Natural killer cell (primary cell): ENCODE results near the gene MIER1. TPM values are rescaled to one million over a fixed set of nuclear protein-coding genes. Genes with fewer than 3 reads are reported as not detected.
"Not testable (repeated sequence)": the region's sequence is repeated elsewhere in the genome, so short reads cannot be mapped to it uniquely, and the experiment has no call there.

Source experiments
- ATAC-seq, 3 donors: fragments of 150-1000 bp in 2 of 3; fragments of 200-7000 bp in 1 of 3; cut with Tn5 transposase; 1 replicate in 1 of 3; 2 replicates in 2 of 3; pipeline ENCODE4 v1.10.0; 2021; ENCODE audit warnings: mild to moderate bottlenecking in 2 of 3, moderate library complexity in 2 of 3
- DNase-seq, 2 donors: peaks; one replicate each; pipeline versions ENCODE4 v3.0.0 to v3.0.0-alpha.2; 2013 to 2021; ENCODE audit warnings: mixed read lengths in 1 of 2
- H3K27ac ChIP-seq: one replicate; pipeline ENCODE4 v1.5.1; 2013; ENCODE audit warnings: mild to moderate bottlenecking, low read length
- H3K27me3 ChIP-seq: one replicate; pipeline ENCODE4 v1.6.1; 2013; ENCODE audit warnings: low read length; ENCODE audit not compliant: control insufficient read depth, insufficient read depth
- H3K36me3 ChIP-seq: one replicate; pipeline ENCODE4 v1.6.1; 2013; ENCODE audit warnings: low read length; ENCODE audit not compliant: control insufficient read depth, insufficient read depth
- H3K4me1 ChIP-seq: one replicate; pipeline ENCODE4 v1.6.1; 2013; ENCODE audit warnings: low read length; ENCODE audit not compliant: control insufficient read depth, insufficient read depth
- H3K4me3 ChIP-seq: one replicate; pipeline ENCODE4 v1.5.1; 2013; ENCODE audit warnings: low read length
- H3K9me3 ChIP-seq: one replicate; pipeline ENCODE4 v1.6.1; 2013; ENCODE audit warnings: low read length; ENCODE audit not compliant: control insufficient read depth, insufficient read depth
- H3K27ac Mint-ChIP-seq, 2 donors: one replicate each; pipeline ENCODE4 v1.8.0; 2022; ENCODE audit warnings: mild to moderate bottlenecking in 2 of 2, mixed read lengths in 2 of 2, moderate library complexity in 1 of 2
- H3K27me3 Mint-ChIP-seq, 2 donors: one replicate each; pipeline ENCODE4 v1.8.0; 2022; ENCODE audit warnings: low read depth in 2 of 2, mixed read lengths in 2 of 2
- H3K36me3 Mint-ChIP-seq: one replicate; pipeline ENCODE4 v1.8.0; 2022; ENCODE audit warnings: mixed read lengths
- H3K4me1 Mint-ChIP-seq, 2 donors: one replicate each; pipeline ENCODE4 v1.8.0; 2022; ENCODE audit warnings: mixed read lengths in 2 of 2
- H3K4me3 Mint-ChIP-seq: one replicate; pipeline ENCODE4 v1.8.0; 2022; ENCODE audit warnings: mild to moderate bottlenecking, moderate library complexity, mixed read lengths
- H3K9me3 Mint-ChIP-seq, 2 donors: one replicate each; pipeline ENCODE4 v1.8.0; 2022; ENCODE audit warnings: mixed read lengths in 2 of 2
- CTCF ChIP-seq: fragments of 200-600 bp; IDR thresholded peaks from one replicate; pipeline ENCODE4 v1.8.0; 2022; ENCODE audit warnings: antibody characterized with exemption
- WGBS: methylation state at CpG from one replicate; pipeline ENCODE4 v1.1.7; 2013; ENCODE audit warnings: missing lambda C conversion rate; ENCODE audit not compliant: insufficient coverage; 5-methylcytosine and 5-hydroxymethylcytosine counted together
- intact Hi-C: fragments of 100-400 bp; cut with micrococcal nuclease; formaldehyde crosslinking; loops from one replicate; pipeline ENCODE4 v1.14.2; 2022
- total RNA-seq, 4 donors: library from RNA; stranded (reverse); fragments of 120-200 nt in 1 of 4; gene quantifications; one replicate each; pipeline versions ENCODE4 v1.2.3 to v1.2.4, GENCODE V29; 2013 to 2022

The MIER1 gene
- total RNA-seq, 3 donors from 2014 or later (not counting 1 experiment from before 2014, with no cell fraction given), result 87.9 to 94.3 (median 93.2) TPM

GRCh38 chr1:66947267-66947666 lies 22.5 kb downstream of the MIER1 start:
- Mint-ChIP-seq H3K36me3 (peaks cover 23% of the 10 kb centered on the region), H3K27me3 (no peaks in the 10 kb centered on the region), H3K9me3 (no peaks in the 10 kb centered on the region), H3K4me1 (peaks cover 49 to 50% of the 10 kb centered on the region in 2 donors), H3K27ac (peak overlapping the region; percentile 4 to 36), H3K4me3 (no peak overlapping the region)
- Histone ChIP-seq H3K4me3 (no peak overlapping the region), H3K9me3 (no peaks in the 10 kb centered on the region), H3K27ac (no peak overlapping the region), H3K36me3 (peaks cover 59% of the 10 kb centered on the region), H3K27me3 (no peaks in the 10 kb centered on the region), H3K4me1 (no peaks in the 10 kb centered on the region)
- no peak for TF ChIP-seq CTCF
- DNase-seq (no peak), ATAC-seq (no peak)
- WGBS, result 90% methylated on average over 1 of the region's 1 CpG
- intact Hi-C loops, result no loop called here

- no peaks in the 10 kb centered on the region for H3K27me3 Mint-ChIP-seq
- peaks cover 48 to 60% of the 10 kb centered on the region in 2 donors for H3K4me1 Mint-ChIP-seq
- Histone ChIP-seq H3K36me3 (peaks cover 69% of the 10 kb centered on the region), H3K9me3 (no peaks in the 10 kb centered on the region), H3K4me3 (no peak overlapping the region), H3K4me1 (no peaks in the 10 kb centered on the region), H3K27ac (no peak overlapping the region), H3K27me3 (no peaks in the 10 kb centered on the region)
- intact Hi-C loops, result no loop called here
- H3K27ac Mint-ChIP-seq, result peak overlapping the region in 1 of 2 donors; percentile 41
- DNase-seq, result no peak
- peaks cover 23% of the 10 kb centered on the region for H3K36me3 Mint-ChIP-seq
- no peak for ATAC-seq
- TF ChIP-seq CTCF, result no peak
- WGBS, result 97% methylated on average over 6 of the region's 6 CpGs
- no peaks in the 10 kb centered on the region for H3K9me3 Mint-ChIP-seq
- no peak overlapping the region for H3K4me3 Mint-ChIP-seq
Measured at GRCh38 chr1:66951513-66951912, 26.7 kb downstream of the MIER1 start.

GRCh38 chr1:66954208-66954607 lies 29.4 kb downstream of the MIER1 start:
- H3K4me1 ChIP-seq, result no peaks in the 10 kb centered on the region
- peaks cover 10% of the 10 kb centered on the region for H3K36me3 Mint-ChIP-seq
- H3K4me3 Mint-ChIP-seq, result no peak overlapping the region
- peaks cover 62% of the 10 kb centered on the region for H3K36me3 ChIP-seq
- intact Hi-C loops, result no loop called here
- peaks cover 39 to 45% of the 10 kb centered on the region in 2 donors for H3K4me1 Mint-ChIP-seq
- H3K9me3 Mint-ChIP-seq, result no peaks in the 10 kb centered on the region
- H3K27ac Mint-ChIP-seq, result peak overlapping the region; percentile 41 to 50
- H3K4me3 ChIP-seq, result no peak overlapping the region
- DNase-seq (no peak), ATAC-seq (no peak)
- TF ChIP-seq CTCF, result no peak
- H3K27me3 ChIP-seq, result no peaks in the 10 kb centered on the region
- no peak overlapping the region for H3K27ac ChIP-seq
- 100% methylated on average over 1 of the region's 4 CpGs for WGBS
- no peaks in the 10 kb centered on the region for H3K9me3 ChIP-seq
- no peaks in the 10 kb centered on the region for H3K27me3 Mint-ChIP-seq

- Histone ChIP-seq H3K27me3 (no peaks in the 10 kb centered on the region), H3K4me3 (no peak overlapping the region), H3K4me1 (no peaks in the 10 kb centered on the region), H3K9me3 (no peaks in the 10 kb centered on the region), H3K36me3 (peaks cover 64% of the 10 kb centered on the region), H3K27ac (no peak overlapping the region)
- intact Hi-C loops, result no loop called here
- WGBS, result 91% methylated on average over 2 of the region's 3 CpGs
- H3K9me3 Mint-ChIP-seq, result no peaks in the 10 kb centered on the region
- ATAC-seq (no peak), DNase-seq (no peak)
- H3K27me3 Mint-ChIP-seq, result no peaks in the 10 kb centered on the region
- H3K4me1 Mint-ChIP-seq, result peaks cover 40 to 50% of the 10 kb centered on the region in 2 donors
- peak overlapping the region in 1 of 2 donors; percentile 65 for H3K27ac Mint-ChIP-seq
- no peak for TF ChIP-seq CTCF
- no peak overlapping the region for H3K4me3 Mint-ChIP-seq
- no peaks in the 10 kb centered on the region for H3K36me3 Mint-ChIP-seq
Measured at GRCh38 chr1:66957938-66958337, 33.1 kb downstream of the MIER1 start.

- DNase-seq, result not testable (repeated sequence)
Measured at GRCh38 chr1:66966188-66966873, 41.5 kb downstream of the MIER1 start.

More at GRCh38 chr1:66966188-66966873, 41.5 kb downstream of the MIER1 start:
- H3K9me3 Mint-ChIP-seq, H3K4me3 Mint-ChIP-seq, H3K27me3 ChIP-seq, H3K9me3 ChIP-seq, intact Hi-C loops, ATAC-seq, H3K27ac ChIP-seq, H3K4me3 ChIP-seq, H3K4me1 ChIP-seq, H3K27me3 Mint-ChIP-seq: not testable (repeated sequence)
- Mint-ChIP-seq H3K4me1 (peaks cover 23 to 33% of the 10 kb centered on the region in 2 donors), H3K36me3 (peaks cover 25% of the 10 kb centered on the region), H3K27ac (peak overlapping the region; percentile 44 to 58)
- WGBS, result 81% methylated on average over 3 of the region's 7 CpGs
- peaks cover 70% of the 10 kb centered on the region for H3K36me3 ChIP-seq
